Type B pancreatic cell (in vitro differentiated cells): ENCODE measurements around the gene RILPL1. TPM values are rescaled to one million over a fixed set of nuclear protein-coding genes. Genes with fewer than 3 reads are reported as not detected.
"Not testable (repeated sequence)": the region's sequence is repeated elsewhere in the genome, so short reads cannot be mapped to it uniquely, and the experiment has no call there.

ENCODE experiments used
- DNase-seq: peaks from one replicate; pipeline ENCODE4 v3.0.0; 2021; ENCODE audit warnings: mixed read lengths; ENCODE audit not compliant: unreplicated experiment; ENCODE audit errors: extremely low spot score
- H3K27ac Mint-ChIP-seq: 2 replicates; pipeline ENCODE4 v1.8.0; 2021; ENCODE audit warnings: mild to moderate bottlenecking, mixed read lengths
- H3K27me3 Mint-ChIP-seq: 2 replicates; pipeline ENCODE4 v1.8.0; 2021; ENCODE audit warnings: mixed read lengths
- H3K36me3 Mint-ChIP-seq: 2 replicates; pipeline ENCODE4 v1.8.0; 2021; ENCODE audit warnings: mixed read lengths
- H3K4me1 Mint-ChIP-seq: one replicate; pipeline ENCODE4 v1.8.0; 2021; ENCODE audit warnings: mixed read lengths; ENCODE audit not compliant: unreplicated experiment
- H3K4me3 Mint-ChIP-seq: 2 replicates; pipeline ENCODE4 v1.8.0; 2021; ENCODE audit warnings: mild to moderate bottlenecking, mixed read lengths
- H3K9me3 Mint-ChIP-seq: 2 replicates; pipeline ENCODE4 v1.8.0; 2021; ENCODE audit warnings: mixed read lengths
- total RNA-seq: library from RNA; stranded (reverse); gene quantifications from 2 replicates; pipeline ENCODE4 v1.2.1, GENCODE V29; 2021; ENCODE audit warnings: low replicate concordance
- TF ChIP-seq, protein P1 (sequence below): fragments of 200-600 bp; sonication (generic); conservative IDR thresholded peaks from 2 replicates; pipeline ENCODE4 v1.5.0; 2021; ENCODE audit warnings: antibody characterized with exemption, mild to moderate bottlenecking

The RILPL1 gene
- total RNA-seq, 1 donor from 2014 or later: 18.9 TPM

DNA sequence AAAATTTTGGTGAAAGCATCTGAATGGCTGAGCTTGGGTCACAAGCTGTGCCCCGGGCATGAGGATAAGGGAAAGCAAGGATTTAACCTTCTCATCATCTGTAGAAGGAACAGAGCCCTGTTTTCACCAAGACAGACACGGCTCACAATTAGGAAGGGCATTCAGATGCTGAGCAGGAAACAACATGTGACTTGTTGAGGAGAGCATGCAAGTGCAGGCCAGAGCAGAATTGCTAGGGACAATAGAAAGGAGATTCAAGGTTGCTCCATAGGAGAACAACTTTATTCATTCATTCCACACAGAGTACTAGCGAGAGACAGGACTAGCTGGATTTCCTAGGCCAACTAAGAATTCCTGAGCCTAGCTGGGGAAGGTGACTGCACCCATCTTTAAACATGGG lies 14.6 kb upstream of the RILPL1 start:
- TF ChIP-seq, protein P1, sequence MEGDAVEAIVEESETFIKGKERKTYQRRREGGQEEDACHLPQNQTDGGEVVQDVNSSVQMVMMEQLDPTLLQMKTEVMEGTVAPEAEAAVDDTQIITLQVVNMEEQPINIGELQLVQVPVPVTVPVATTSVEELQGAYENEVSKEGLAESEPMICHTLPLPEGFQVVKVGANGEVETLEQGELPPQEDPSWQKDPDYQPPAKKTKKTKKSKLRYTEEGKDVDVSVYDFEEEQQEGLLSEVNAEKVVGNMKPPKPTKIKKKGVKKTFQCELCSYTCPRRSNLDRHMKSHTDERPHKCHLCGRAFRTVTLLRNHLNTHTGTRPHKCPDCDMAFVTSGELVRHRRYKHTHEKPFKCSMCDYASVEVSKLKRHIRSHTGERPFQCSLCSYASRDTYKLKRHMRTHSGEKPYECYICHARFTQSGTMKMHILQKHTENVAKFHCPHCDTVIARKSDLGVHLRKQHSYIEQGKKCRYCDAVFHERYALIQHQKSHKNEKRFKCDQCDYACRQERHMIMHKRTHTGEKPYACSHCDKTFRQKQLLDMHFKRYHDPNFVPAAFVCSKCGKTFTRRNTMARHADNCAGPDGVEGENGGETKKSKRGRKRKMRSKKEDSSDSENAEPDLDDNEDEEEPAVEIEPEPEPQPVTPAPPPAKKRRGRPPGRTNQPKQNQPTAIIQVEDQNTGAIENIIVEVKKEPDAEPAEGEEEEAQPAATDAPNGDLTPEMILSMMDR: no peak
- DNase-seq: no peak
- Mint-ChIP-seq H3K36me3 (no peaks in the 10 kb centered on the region), H3K9me3 (no peaks in the 10 kb centered on the region), H3K27ac (no peak overlapping the region), H3K4me1 (no peaks in the 10 kb centered on the region), H3K4me3 (no peak overlapping the region), H3K27me3 (peaks cover 13% of the 10 kb centered on the region)

DNA sequence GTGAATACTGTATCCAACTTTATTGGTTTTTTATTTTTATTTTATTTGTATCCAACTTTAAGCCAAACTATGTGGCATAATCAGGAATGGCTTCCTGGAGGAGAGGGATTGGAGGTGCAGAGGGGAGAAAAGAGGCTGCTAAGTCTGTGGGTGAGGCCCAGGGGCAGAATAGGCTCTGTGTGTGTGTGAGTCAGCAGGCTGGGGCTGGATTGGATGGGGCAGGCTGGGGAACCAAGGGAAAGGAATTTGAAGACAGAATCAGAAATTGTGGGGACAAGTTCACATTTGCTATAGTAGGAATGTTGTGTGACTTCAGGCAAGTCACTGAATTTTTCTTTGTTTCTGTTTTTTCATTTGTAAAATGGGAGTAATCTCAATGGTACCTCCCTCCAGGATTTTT lies 12.8 kb upstream of the RILPL1 start:
- Mint-ChIP-seq H3K27me3 (peaks cover 7% of the 10 kb centered on the region), H3K4me3 (no peak overlapping the region), H3K27ac (no peak overlapping the region), H3K4me1 (no peaks in the 10 kb centered on the region), H3K36me3 (no peaks in the 10 kb centered on the region), H3K9me3 (no peaks in the 10 kb centered on the region)
- DNase-seq: no peak
- TF ChIP-seq, protein P1: no peak

DNA sequence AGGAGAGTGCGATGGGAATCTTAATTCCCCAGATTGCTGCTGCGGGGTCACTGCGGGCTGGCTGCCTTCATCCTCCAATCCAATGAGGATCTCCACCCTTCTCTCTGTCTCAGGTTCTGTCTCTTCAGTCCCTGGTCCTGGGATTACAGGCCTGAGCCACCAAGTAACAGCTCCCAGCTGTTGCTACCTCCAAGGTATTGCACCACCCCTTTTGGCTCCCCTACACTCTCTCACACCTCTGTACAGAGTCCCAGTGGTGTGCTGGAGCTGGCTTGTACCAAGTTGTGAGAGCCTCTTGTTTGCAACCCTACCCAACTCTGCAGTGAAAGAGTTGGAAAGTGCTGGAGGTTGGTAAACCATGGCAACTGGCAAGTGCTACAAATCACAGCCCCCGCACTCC lies 10.0 kb upstream of the RILPL1 start:
- Mint-ChIP-seq H3K9me3 (no peaks in the 10 kb centered on the region), H3K27ac (no peak overlapping the region), H3K36me3 (no peaks in the 10 kb centered on the region), H3K4me3 (no peak overlapping the region), H3K4me1 (no peaks in the 10 kb centered on the region), H3K27me3 (peaks cover 8% of the 10 kb centered on the region)
- DNase-seq: no peak
- TF ChIP-seq, protein P1: no peak

DNA sequence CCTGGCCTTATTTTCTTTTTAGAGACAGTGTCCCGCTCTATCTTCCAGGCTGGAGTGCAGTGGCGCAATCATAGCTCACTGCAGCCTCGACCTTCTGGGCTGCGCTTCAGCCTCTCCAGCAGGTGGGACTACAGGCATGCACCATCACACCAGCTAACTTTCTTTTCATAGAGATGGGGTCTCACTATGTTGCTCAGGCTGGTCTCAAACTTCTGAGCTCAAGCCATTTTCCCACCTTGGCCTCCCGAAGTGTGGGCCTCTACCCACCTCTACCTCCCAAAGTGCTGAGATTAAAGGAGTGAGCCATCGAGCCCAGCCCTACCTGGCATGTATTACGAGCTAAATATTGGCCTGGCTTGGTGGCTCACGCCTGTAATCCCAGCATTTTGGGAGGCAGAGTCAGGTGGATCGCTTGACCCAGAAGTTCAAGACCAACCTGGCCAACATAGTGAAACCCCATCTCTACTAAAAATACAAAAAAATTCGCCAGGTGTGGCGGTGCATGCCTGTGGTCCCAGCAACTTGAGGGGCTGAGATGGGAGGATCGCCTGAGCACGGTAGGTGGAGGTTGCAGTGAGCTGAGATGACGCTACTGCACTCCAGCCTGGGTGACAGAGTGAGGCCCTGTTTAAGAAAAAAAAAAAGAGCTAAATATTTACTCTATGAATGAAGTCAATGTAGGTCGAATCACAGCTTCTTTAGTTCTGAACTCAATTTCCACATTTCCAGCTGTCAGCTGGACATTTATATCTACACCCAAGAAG lies 7.6 kb upstream of the RILPL1 start:
- H3K4me1 Mint-ChIP-seq: no peaks in the 10 kb centered on the region
- no peak for DNase-seq
- TF ChIP-seq, protein P1: no peak
- H3K36me3 Mint-ChIP-seq: no peaks in the 10 kb centered on the region
- H3K27ac Mint-ChIP-seq: no peak overlapping the region
- peaks cover 8% of the 10 kb centered on the region for H3K27me3 Mint-ChIP-seq
- H3K9me3 Mint-ChIP-seq: no peaks in the 10 kb centered on the region
- no peak overlapping the region for H3K4me3 Mint-ChIP-seq

DNA sequence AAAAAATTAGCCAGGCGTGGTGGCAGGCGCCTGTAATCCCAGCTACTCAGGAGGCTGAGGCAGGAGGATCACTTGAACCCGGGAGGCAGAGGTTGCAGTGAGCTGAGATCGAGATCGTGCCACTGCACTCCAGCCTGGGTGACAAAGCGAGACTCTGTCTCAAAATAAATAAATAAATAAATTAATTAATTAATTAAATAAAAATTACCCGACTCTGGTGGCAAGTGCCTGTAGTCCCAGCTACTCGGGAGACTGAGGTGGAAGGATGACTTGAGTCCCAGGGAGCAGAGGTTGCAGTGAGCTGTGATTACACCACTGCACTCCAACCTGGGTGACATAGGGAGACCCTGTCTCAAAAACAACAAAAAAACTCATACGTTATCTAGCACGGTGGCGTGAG lies 2.4 kb upstream of the RILPL1 start:
- not testable (repeated sequence) for DNase-seq, H3K27ac Mint-ChIP-seq, H3K9me3 Mint-ChIP-seq, H3K36me3 Mint-ChIP-seq, H3K27me3 Mint-ChIP-seq
- peaks cover 18% of the 10 kb centered on the region for H3K4me1 Mint-ChIP-seq
- peak overlapping the region; percentile 68 for H3K4me3 Mint-ChIP-seq

DNA sequence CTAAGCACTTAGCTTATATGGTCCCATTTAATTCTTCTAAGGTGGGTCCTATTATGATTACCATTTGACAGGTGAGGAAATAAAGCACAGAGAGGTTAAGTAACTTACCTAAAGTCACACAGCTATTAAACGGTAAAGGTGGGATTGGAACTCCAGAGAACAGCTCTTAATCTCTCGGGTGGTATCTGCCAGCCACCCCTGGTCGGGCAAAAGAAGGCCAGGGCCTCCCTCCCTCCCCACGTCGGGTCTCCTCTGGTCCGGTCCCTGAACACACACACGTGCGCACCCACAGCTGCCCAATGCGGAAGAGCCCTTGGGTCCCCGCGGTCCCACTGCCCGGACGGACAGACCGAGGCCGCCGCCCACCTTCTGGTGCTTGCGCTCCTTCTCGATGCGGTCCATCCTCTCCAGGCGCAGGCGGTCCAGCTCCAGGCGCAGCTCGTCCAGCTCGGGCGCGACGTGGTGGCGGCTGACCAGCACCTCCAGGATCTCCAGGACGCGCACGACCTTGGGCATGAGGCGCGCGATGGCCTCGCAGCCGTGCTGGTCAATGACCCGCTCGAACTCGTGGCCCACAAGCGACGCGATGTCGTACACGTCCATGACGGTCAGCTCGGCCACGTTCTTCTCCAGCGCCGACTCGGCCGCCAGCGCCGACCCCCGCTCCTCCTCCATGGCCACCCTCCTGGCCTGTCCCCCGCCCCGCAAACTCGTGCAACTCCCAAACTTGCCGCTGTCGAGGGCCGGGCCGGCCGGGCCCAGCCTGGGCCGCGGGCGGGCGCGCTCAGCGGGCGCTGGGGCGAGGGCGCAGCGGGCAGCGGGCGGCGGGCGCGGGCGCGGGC lies 490 bp downstream of the RILPL1 start:
- H3K27ac Mint-ChIP-seq: peak overlapping the region; percentile 72
- DNase-seq: peak; percentile 71
- TF ChIP-seq, protein P1: no peak

More for the DNA sequence above, 490 bp downstream of the RILPL1 start:
- Mint-ChIP-seq H3K27me3 (no peaks in the 10 kb centered on the region), H3K4me3 (peak overlapping the region; percentile 89), H3K36me3 (peaks cover 9% of the 10 kb centered on the region), H3K4me1 (peaks cover 23% of the 10 kb centered on the region), H3K9me3 (no peaks in the 10 kb centered on the region)
